Endodermal cell (in vitro differentiated cells): ENCODE results near the gene SUGP1. TPM values are rescaled to one million over a fixed set of nuclear protein-coding genes. Genes with fewer than 3 reads are reported as not detected.
"Not testable (repeated sequence)": the region's sequence is repeated elsewhere in the genome, so short reads cannot be mapped to it uniquely, and the experiment has no call there.

Experiments
- DNase-seq: peaks from one replicate; pipeline ENCODE4 v3.0.0-alpha.2; 2017
- H3K27ac ChIP-seq: 2 replicates; pipeline ENCODE4 v1.5.1; 2013; ENCODE audit warnings: mild to moderate bottlenecking, low read depth, low read length, moderate library complexity
- H3K27me3 ChIP-seq: 2 replicates; pipeline ENCODE4 v1.6.1; 2013; ENCODE audit warnings: mild to moderate bottlenecking, low read length, moderate library complexity; ENCODE audit not compliant: insufficient read depth, control insufficient read depth, poor library complexity, severe bottlenecking
- H3K36me3 ChIP-seq: 2 replicates; pipeline ENCODE4 v1.7.0; 2013; ENCODE audit warnings: mild to moderate bottlenecking, low read length, moderate library complexity; ENCODE audit not compliant: control insufficient read depth, insufficient read depth
- H3K4me1 ChIP-seq: one replicate; pipeline ENCODE4 v1.7.0; 2013; ENCODE audit warnings: low read length; ENCODE audit not compliant: control insufficient read depth, insufficient read depth
- H3K4me3 ChIP-seq: 2 replicates; pipeline ENCODE4 v1.5.1; 2013; ENCODE audit warnings: mild to moderate bottlenecking, low read length, moderate library complexity
- H3K9ac ChIP-seq: 2 replicates; pipeline ENCODE4 v1.6.1; 2013; ENCODE audit warnings: mild to moderate bottlenecking, low read length, moderate library complexity; ENCODE audit not compliant: poor library complexity, severe bottlenecking; ENCODE audit errors: extremely low read depth
- H3K9me3 ChIP-seq: 2 replicates; pipeline ENCODE4 v1.6.1; 2013; ENCODE audit warnings: mild to moderate bottlenecking, low read length, moderate library complexity; ENCODE audit not compliant: control insufficient read depth
- H3K27ac Mint-ChIP-seq: 2 replicates; pipeline ENCODE4 v1.8.0; 2020; ENCODE audit warnings: mixed read lengths
- H3K27me3 Mint-ChIP-seq: 2 replicates; pipeline ENCODE4 v1.8.0; 2021; ENCODE audit warnings: mild to moderate bottlenecking, mixed read lengths; ENCODE audit not compliant: insufficient read depth
- H3K36me3 Mint-ChIP-seq: 2 replicates; pipeline ENCODE4 v1.8.0; 2020; ENCODE audit warnings: low read depth, mixed read lengths
- H3K4me1 Mint-ChIP-seq: 2 replicates; pipeline ENCODE4 v1.8.0; 2020; ENCODE audit warnings: mixed read lengths
- H3K4me3 Mint-ChIP-seq: 2 replicates; pipeline ENCODE4 v1.8.0; 2020; ENCODE audit warnings: mild to moderate bottlenecking, moderate library complexity, mixed read lengths
- H3K9me3 Mint-ChIP-seq: 2 replicates; pipeline ENCODE4 v1.8.0; 2020; ENCODE audit warnings: mild to moderate bottlenecking, mixed read lengths
- WGBS, 2 experiments: methylation state at CpG; one replicate each; pipeline versions ENCODE4 v1.1.5 to v1.1.7; 2013; ENCODE audit warnings: missing lambda C conversion rate in 2 of 2, mixed read lengths in 1 of 2; ENCODE audit not compliant: insufficient coverage in 1 of 2, insufficient read length in 1 of 2; 5-methylcytosine and 5-hydroxymethylcytosine counted together
- total RNA-seq, 2 donors: library from RNA; stranded (reverse); fragmentation: NEBNext Ultra II Directional in 1 of 2; extraction: Animal tissue kit (Norgen Biotek cat#: 25700) in 1 of 2; gene quantifications; 2 replicates in 1 of 2; 3 replicates in 1 of 2; pipeline ENCODE4 v1.2.1, GENCODE V29; 2021
- TF ChIP-seq, protein P1 (sequence below): fragments of 200-600 bp; sonication (generic); conservative IDR thresholded peaks from 2 replicates; pipeline ENCODE4 v1.5.0; 2021; ENCODE audit warnings: antibody characterized with exemption, mild to moderate bottlenecking

SUGP1 gene
- total RNA-seq, 2 donors from 2014 or later, result 72.2 to 75.5 TPM

DNA sequence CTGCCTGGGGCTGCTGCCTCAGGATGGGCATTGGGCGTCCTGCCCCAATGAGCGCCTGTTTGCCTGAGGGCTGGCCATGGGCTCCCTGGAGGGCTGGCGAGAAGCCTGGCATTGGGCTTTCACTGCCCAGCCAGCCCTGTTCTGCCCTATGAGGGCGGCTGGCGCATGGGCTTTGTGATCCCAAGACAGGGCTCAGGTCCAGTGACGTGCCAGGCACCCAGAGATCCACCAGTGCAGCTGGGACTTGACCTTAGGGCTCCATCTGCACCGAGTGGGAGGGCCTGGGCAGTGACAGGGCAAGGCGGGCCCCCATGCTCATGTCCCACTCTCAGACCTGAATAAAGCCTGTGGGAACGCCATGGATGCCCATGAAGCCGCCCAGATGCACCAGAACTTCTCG lies 34.6 kb upstream of the SUGP1 start:
- Mint-ChIP-seq H3K4me3 (no peak overlapping the region), H3K4me1 (no peaks in the 10 kb centered on the region), H3K27ac (no peak overlapping the region), H3K36me3 (peaks cover 45% of the 10 kb centered on the region), H3K27me3 (no peaks in the 10 kb centered on the region), H3K9me3 (no peaks in the 10 kb centered on the region)
- H3K27ac ChIP-seq, result no peak overlapping the region
- peaks cover 43% of the 10 kb centered on the region for H3K36me3 ChIP-seq
- no peak overlapping the region for H3K4me3 ChIP-seq
- H3K9ac ChIP-seq, result no peak overlapping the region
- TF ChIP-seq, protein P1, sequence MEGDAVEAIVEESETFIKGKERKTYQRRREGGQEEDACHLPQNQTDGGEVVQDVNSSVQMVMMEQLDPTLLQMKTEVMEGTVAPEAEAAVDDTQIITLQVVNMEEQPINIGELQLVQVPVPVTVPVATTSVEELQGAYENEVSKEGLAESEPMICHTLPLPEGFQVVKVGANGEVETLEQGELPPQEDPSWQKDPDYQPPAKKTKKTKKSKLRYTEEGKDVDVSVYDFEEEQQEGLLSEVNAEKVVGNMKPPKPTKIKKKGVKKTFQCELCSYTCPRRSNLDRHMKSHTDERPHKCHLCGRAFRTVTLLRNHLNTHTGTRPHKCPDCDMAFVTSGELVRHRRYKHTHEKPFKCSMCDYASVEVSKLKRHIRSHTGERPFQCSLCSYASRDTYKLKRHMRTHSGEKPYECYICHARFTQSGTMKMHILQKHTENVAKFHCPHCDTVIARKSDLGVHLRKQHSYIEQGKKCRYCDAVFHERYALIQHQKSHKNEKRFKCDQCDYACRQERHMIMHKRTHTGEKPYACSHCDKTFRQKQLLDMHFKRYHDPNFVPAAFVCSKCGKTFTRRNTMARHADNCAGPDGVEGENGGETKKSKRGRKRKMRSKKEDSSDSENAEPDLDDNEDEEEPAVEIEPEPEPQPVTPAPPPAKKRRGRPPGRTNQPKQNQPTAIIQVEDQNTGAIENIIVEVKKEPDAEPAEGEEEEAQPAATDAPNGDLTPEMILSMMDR, result no peak
- H3K4me1 ChIP-seq, result no peaks in the 10 kb centered on the region
- WGBS, 2 experiments, result 93 to 94% methylated on average over 9 to 11 of the region's 11 CpGs
- DNase-seq, result no peak
- H3K9me3 ChIP-seq, result no peaks in the 10 kb centered on the region
- no peaks in the 10 kb centered on the region for H3K27me3 ChIP-seq

DNA sequence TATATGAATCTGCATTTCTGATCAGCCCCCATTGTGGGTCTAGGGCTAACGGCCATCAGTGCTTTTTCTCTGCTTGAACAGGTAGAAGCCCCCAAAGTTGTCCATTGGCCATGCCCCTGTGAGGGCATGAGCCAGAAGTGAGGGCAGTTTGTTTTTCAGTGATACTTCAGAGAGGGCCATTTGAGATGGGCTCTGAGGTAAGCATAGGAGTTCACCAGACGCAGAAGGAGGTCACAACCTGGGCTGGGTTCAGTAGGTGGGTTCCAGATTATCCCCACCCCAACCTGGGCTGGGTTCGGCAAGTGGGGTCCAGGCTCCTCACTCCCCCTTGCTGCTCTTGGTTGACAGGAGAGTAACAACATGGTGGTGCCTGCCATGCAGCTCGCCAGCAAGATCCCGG lies 33.7 kb upstream of the SUGP1 start:
- H3K27me3 Mint-ChIP-seq, result no peaks in the 10 kb centered on the region
- no peaks in the 10 kb centered on the region for H3K4me1 Mint-ChIP-seq
- TF ChIP-seq, protein P1, result no peak
- Histone ChIP-seq H3K9me3 (no peaks in the 10 kb centered on the region), H3K36me3 (peaks cover 44% of the 10 kb centered on the region), H3K4me3 (no peak overlapping the region), H3K27ac (no peak overlapping the region), H3K4me1 (no peaks in the 10 kb centered on the region), H3K27me3 (no peaks in the 10 kb centered on the region), H3K9ac (no peak overlapping the region)
- 90 to 94% methylated on average over 3 to 5 of the region's 5 CpGs for whole genome bisulfite sequencing, 2 experiments
- peaks cover 55% of the 10 kb centered on the region for H3K36me3 Mint-ChIP-seq
- H3K4me3 Mint-ChIP-seq, result no peak overlapping the region
- DNase-seq, result no peak
- no peak overlapping the region for H3K27ac Mint-ChIP-seq
- H3K9me3 Mint-ChIP-seq, result no peaks in the 10 kb centered on the region

DNA sequence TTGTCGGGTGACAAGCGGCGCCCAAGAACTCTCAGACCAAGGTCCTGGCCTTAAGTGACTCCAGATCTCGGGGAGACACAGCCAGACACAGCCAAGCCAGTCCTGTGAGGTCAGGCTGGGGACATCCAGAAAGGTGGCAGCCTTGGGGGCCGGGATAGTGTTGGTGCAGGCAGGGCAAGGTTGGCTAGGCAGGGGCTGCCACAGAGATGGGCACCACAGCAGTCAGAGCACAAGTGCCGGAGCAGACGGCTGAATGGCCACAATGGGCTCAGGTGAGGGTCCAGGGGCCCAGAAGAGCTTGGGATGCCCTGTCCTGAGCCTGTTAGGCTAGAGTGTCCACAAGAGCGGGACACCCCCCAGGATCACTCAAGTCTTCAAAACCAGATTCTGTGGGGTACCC lies 32.5 kb upstream of the SUGP1 start:
- Histone ChIP-seq H3K9me3 (no peaks in the 10 kb centered on the region), H3K27me3 (no peaks in the 10 kb centered on the region), H3K9ac (no peak overlapping the region), H3K27ac (no peak overlapping the region), H3K4me1 (no peaks in the 10 kb centered on the region), H3K4me3 (no peak overlapping the region), H3K36me3 (peaks cover 47% of the 10 kb centered on the region)
- H3K36me3 Mint-ChIP-seq, result peaks cover 57% of the 10 kb centered on the region
- no peaks in the 10 kb centered on the region for H3K27me3 Mint-ChIP-seq
- no peak overlapping the region for H3K27ac Mint-ChIP-seq
- 93 to 95% methylated on average over 7 to 8 of the region's 8 CpGs for WGBS, 2 experiments
- TF ChIP-seq, protein P1, result no peak
- no peaks in the 10 kb centered on the region for H3K9me3 Mint-ChIP-seq
- DNase-seq, result no peak
- no peak overlapping the region for H3K4me3 Mint-ChIP-seq
- no peaks in the 10 kb centered on the region for H3K4me1 Mint-ChIP-seq

DNA sequence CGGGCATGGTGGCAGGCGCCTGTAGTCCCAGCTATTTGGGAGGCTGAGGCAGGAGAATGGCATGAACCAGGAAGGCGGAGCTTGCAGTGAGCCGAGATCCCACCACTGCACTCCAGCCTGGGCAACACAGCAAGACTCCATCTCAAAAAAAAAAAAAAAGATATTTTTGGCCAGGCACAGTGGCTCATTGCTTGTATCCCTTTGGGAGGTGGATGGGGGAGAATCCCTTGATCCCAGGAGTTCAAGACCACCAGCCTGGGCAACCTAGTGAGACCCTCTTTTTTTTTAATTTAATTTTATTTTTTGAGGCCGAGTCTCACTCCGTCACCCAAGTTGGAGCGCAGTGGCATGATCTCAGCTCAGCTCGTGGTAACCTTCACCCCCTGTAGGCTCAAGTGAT lies 30.4 kb upstream of the SUGP1 start:
- H3K36me3 Mint-ChIP-seq, result peaks cover 58% of the 10 kb centered on the region
- DNase-seq, H3K27ac ChIP-seq, H3K9me3 Mint-ChIP-seq, H3K27me3 Mint-ChIP-seq, H3K27me3 ChIP-seq, H3K4me3 Mint-ChIP-seq, H3K27ac Mint-ChIP-seq, H3K4me3 ChIP-seq, H3K9me3 ChIP-seq, H3K4me1 ChIP-seq, H3K9ac ChIP-seq, H3K4me1 Mint-ChIP-seq: not testable (repeated sequence)
- WGBS, 2 experiments, result 90% methylated on average over 7 of the region's 8 CpGs; no CpG with 5 or more reads in 1 of the 2 experiments
- peaks cover 57% of the 10 kb centered on the region for H3K36me3 ChIP-seq
